ENCODE data around the gene C10orf71.

Gene C10orf71

GRCh38 chr10:49292565-49293207 is 6.3 kb upstream of the C10orf71 start:
- no peak overlapping the region for H3K4me3 ChIP-seq (ENCODE audit: low read depth, low read length)
- no peak for TF ChIP-seq CTCF (IDR thresholded peaks at IDR 0.05; ENCODE audit: low read depth, low read length, missing control alignments)
- DNase-seq (ENCODE audit: low read depth): no peak

GRCh38 chr10:49293208-49293603 is 5.8 kb upstream of the C10orf71 start:
- no peak for TF ChIP-seq CTCF (IDR thresholded peaks at IDR 0.05; ENCODE audit: low read depth, low read length, missing control alignments)
- DNase-seq (ENCODE audit: low read depth): no peak
- no peak overlapping the region for H3K4me3 ChIP-seq (ENCODE audit: low read depth, low read length)

- no peak overlapping the region for H3K4me3 ChIP-seq (ENCODE audit: low read depth, low read length)
- no peak for DNase-seq (ENCODE audit: low read depth)
- TF ChIP-seq CTCF (IDR thresholded peaks at IDR 0.05; ENCODE audit: low read depth, low read length, missing control alignments): no peak
These were observed 4.2 kb upstream of the C10orf71 start for GRCh38 chr10:49294731-49295130.

GRCh38 chr10:49295297-49295696 is 3.7 kb upstream of the C10orf71 start:
- no peak overlapping the region for H3K4me3 ChIP-seq (ENCODE audit: low read depth, low read length)
- no peak for DNase-seq (ENCODE audit: low read depth)
- TF ChIP-seq CTCF (IDR thresholded peaks at IDR 0.05; ENCODE audit: low read depth, low read length, missing control alignments): no peak

- no peak for TF ChIP-seq CTCF (IDR thresholded peaks at IDR 0.05; ENCODE audit: low read depth, low read length, missing control alignments)
- no peak overlapping the region for H3K4me3 ChIP-seq (ENCODE audit: low read depth, low read length)
- DNase-seq (ENCODE audit: low read depth): no peak
These were observed 2.6 kb upstream of the C10orf71 start for GRCh38 chr10:49296382-49296781.

- DNase-seq (ENCODE audit: low read depth): no peak
- no peak overlapping the region for H3K4me3 ChIP-seq (ENCODE audit: low read depth, low read length)
- no peak for TF ChIP-seq CTCF (IDR thresholded peaks at IDR 0.05; ENCODE audit: low read depth, low read length, missing control alignments)
These were observed 2.1 kb upstream of the C10orf71 start for GRCh38 chr10:49296836-49297235.
